Fibroblast of the conjunctiva (primary cell): ENCODE data around the gene RBM3.
"Not testable (repeated sequence)": the region's sequence is repeated elsewhere in the genome, so short reads cannot be mapped to it uniquely, and the experiment has no call there.

Source experiments
- DNase-seq: peaks from one replicate; pipeline ENCODE4 v3.0.0-alpha.2; 2010; ENCODE audit warnings: low read depth

RBM3 gene

GRCh38 chrX:48574270-48575266 is at the start of gene RBM3:
RBM3 (plus strand) TSS chrX:48574484; CDS start chrX:48575181, 697 bp downstream.
- DNase-seq: peak; percentile 89

GRCh38 chrX:48525853-48526252 is 48.4 kb upstream of the RBM3 start:
- not testable (repeated sequence) for DNase-seq

GRCh38 chrX:48530736-48531135 is 43.5 kb upstream of the RBM3 start:
- DNase-seq: no peak

DNA sequence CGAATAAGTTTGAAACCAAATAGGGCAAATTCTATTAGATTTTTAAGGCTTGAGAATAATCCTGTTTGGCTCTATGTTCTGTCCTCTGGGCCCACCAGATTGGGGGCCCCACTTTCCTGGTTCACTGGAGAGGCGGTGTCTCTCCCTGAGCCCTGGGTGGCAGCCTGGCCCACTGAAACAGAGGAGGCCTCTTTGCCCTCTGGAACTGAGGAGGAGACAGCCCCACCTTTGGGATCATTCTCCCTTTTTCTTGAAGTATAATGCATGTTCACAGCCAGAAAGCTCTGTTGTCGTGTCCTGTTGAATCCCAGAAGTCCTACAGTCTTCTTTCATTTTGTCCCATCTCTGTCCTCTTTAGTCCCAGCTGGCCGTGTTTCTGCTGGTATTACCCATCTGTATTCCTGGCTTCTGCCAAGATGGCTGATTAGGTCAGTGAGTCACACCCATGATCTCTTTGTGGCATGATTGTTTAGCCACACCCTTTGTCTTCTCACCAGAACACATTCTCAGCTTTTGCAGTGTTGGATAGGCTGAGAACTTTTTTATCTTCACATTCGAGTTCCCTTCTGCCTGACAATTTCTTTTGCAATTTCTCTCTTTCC is 42.8 kb upstream of the RBM3 start:
- DNase-seq: peak; percentile 47

GRCh38 chrX:48532161-48532560 is 42.1 kb upstream of the RBM3 start:
- no peak for DNase-seq

DNA sequence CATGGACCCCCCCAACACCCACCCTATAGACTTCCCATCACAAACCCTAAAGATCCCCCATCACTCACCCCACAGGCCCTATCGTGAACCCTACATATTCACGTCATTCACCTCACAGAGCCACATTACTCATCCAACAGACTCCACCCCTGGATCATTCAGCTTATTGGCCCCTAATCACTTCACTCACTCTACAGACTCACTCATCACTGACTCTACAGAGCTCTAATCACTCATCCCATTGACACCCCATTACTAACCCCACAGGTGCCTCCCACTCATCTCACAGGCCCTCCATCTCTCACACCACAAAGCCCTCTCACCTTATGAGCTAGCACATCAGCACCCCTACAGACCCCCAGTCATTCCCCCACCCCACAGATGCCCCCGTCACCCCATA is 41.1 kb upstream of the RBM3 start:
- no peak for DNase-seq

DNA sequence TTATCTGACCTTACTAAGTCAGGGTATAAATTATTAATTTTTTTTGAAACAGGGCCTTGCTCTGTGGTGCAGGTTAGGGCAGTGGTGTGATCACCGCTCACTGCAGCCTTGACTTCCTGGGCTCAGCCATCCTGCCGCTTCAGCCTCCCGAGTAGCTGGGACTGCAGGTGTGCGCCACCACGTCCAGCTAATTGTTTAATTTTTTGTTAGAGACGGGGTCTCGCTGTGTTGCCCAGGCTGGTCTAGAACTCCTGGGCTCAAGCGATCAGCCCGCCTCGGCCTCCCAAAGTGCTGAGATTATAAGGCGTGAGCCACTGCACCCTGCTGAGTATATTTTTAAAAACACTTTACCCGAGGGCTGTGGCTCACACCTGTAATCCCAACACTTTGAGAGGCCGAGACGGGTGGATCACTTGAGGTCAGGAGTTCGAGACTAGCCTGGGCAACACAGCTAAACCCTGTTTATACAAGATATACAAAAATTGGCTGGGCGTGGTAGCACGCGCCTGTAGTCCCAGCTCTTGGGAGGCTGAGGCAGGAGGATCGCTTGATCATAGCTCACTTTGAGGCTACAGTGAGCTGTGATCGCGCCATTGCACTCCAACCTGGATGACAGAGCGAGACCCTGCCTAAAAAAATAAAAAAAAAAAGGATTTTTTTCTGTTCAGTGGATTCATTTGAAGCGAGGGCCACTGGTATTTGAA is 35.5 kb upstream of the RBM3 start:
- DNase-seq: no peak

DNA sequence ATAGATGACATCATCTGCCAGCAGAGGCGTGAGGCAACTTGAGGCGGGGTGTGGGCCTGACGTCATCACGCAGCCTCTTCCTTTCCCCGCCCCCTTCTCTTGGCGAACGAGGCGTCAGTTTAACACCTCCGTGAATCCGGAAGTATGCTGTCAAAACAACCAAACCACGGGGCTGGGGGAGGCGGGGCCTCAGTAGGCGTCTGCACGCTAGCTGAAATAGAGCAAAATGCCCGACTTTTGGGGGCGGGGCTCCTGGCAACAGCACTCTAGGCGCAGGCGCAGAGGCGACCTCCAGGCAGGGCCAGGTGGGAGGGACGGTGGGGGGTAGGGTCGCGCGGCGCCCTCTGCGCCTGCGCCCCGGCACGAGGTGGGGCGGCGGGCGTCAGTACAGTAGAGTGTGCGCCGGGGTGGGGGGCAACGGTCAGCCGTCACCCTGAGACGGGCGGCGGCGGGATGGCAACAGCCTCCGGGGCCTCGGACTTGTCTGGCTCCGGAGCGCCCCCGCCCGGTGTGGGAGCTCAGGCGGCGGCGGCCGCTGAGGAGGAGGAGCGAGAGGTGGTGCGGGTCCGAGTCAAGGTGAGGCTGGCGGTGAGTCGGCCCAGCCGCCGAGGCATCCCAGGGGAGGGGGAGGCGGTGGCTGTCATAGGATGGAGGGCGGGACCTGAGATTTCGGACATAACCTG is 34.8 kb upstream of the RBM3 start, which contains the start of gene TBC1D25:
Gene TBC1D25, plus strand, starts transcription at position 370 of the 683 bp plus-strand sequence. Its CDS starts 84 bp downstream, at position 454.
- peak; percentile 96 for DNase-seq

DNA sequence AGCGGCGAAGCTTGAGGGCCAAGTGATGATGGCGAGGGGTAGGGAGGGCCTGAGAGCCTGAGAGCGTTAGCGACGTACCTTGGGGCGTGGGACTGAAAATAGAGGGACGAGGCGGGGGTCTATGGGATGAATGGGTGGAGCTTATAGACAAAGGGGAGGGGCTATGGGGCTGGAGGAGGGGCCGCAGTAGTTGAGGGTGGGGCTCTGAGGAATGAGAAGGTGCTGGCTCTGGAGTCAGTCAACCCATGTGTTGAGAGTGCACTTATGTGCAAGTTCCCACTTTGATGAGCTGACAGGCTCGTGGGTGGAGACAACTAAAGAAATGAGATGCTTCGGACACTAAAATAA is 34.3 kb upstream of the RBM3 start:
- no peak for DNase-seq

DNA sequence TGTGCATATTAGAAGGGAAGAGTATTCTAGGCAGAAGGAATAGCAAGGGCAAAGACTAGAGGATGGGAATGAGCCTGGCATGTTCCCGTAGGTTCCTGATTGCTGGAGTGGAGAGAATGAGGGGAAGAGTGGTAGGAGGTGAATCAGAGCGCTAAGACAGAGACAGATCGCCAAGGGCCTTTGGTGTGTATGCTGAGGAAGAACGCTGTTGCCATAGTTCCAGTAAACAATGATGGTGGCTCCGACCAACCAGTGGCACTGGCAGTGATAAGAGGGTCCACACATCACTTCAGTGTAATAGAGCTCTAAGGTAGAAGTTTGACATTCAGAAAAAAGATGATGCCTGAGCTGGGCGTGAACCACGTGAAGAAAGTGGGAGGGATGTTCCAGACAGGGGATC is 33.8 kb upstream of the RBM3 start:
- no peak for DNase-seq

DNA sequence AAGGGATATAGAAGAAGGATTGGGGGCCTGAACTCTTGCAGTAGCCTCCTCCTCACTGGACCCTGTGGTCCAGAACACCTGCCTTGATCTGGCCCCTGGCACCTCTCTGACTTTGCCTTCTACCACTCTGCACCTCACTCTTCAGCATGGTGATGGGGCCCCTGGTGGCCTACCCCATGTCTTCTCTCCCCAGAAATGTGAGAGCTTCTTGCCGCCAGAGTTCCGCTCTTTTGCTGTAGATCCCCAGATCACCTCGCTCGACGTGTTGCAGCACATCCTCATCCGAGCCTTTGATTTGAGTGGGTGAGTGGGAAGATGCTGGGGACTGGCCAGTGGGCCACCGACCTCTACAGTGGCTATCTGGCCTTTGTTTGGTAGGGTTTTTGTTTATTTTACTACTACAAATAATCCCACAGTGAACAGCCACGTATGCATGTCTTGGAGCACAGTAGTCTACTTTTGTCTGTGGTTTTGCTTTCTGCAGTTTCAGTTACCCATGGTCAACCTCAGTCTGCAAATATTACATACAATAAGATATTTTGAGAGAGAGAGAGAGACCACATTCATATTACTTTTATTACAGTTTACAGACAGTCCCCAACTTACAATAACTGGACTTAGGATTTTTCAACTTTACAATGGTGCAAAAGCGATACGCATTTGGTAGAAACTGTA is 33.0 kb upstream of the RBM3 start:
- DNase-seq: no peak

DNA sequence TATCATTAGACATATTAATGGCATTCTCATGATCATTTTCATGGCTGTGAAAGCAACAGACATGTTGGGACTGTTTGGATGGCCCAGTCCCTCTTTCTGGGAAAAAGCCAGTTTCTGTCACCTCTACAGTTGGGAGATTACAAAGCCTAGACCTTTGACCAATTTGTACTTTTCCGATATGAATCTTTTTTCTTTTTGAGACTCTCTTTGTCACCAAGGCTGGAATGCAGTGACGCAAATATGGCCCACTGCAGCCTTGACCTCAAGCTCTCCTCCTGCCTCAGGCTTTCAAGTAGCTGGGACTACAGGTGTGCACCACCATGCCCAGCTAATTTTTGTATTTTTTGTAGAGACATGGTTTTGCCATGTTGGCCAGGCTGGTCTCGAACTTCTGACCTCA is 25.4 kb upstream of the RBM3 start:
- DNase-seq: no peak

- DNase-seq: not testable (repeated sequence)
Measured at GRCh38 chrX:48555731-48556325, 18.5 kb upstream of the RBM3 start.

- peak; percentile 45 for DNase-seq
Measured at GRCh38 chrX:48558271-48558670, 16.0 kb upstream of the RBM3 start.

DNA sequence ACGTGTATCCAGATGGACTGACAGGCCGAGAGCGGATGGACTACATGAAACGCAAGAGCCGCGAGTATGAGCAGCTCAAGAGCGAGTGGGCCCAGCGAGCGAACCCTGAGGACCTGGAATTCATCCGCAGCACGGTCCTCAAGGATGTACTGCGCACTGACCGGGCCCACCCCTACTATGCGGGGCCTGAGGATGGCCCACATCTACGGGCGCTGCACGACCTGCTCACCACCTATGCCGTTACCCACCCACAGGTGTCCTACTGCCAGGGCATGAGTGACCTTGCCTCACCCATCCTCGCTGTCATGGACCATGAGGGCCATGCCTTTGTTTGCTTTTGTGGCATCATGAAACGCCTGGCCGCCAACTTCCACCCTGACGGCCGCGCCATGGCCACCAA is 14.6 kb upstream of the RBM3 start:
- DNase-seq: no peak

DNA sequence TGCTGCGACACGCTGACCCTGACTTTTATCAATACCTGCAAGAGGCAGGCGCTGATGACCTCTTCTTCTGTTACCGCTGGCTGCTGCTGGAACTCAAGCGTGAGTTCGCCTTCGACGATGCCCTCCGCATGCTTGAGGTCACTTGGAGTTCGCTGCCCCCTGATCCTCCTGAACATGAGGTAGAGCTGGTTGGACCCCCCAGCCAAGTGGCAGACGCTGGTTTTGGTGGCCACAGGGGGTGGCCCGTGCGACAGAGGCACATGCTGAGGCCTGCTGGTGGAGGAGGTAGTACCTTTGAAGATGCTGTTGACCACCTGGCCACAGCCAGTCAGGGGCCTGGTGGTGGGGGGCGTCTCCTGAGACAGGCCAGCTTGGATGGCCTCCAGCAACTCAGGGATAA is 14.2 kb upstream of the RBM3 start:
- DNase-seq: no peak

GRCh38 chrX:48560681-48561080 is 13.6 kb upstream of the RBM3 start:
- DNase-seq: no peak

DNA sequence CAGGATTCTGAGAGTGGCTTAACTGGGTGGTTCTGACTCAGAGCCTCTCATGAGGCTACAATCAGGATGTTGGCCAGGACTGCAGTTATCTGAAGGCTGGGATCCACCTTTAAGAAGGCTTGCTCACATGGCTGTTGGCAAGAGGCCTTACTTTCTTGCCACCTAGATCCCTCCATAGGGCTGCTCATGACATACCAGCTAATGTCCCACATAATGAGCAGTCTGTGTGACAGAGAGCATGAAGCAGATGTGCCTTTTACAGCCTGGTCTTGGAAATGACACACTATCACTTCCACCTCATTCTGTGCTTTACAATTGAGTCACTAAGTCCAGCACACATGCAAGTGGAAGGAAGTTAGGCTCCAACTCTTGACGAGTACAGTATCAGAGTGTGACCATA is 4.3 kb upstream of the RBM3 start:
- DNase-seq: no peak

GRCh38 chrX:48573690-48574269 is 504 bp upstream of the RBM3 start:
- no peak for DNase-seq

DNA sequence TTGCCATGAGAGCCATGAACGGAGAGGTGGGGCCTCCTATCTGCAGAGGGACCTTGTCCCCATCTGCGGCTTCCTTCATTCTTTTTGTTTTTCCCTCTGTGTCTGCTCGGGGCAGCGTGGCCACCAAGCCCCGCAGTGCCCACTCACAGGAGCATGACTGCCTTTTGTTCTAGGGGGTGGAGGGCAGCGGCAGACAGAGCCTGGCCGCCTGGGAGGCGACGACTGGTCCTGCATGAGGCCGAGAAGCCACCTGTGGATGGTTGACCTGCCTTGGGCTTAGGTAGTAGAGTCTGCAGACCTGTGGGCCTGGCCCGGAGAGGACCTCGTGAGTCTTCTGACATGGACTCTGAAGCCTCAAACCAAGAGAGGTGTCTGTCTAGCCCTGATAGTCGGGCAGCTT is 1.4 kb downstream of the RBM3 start:
- DNase-seq: no peak

DNA sequence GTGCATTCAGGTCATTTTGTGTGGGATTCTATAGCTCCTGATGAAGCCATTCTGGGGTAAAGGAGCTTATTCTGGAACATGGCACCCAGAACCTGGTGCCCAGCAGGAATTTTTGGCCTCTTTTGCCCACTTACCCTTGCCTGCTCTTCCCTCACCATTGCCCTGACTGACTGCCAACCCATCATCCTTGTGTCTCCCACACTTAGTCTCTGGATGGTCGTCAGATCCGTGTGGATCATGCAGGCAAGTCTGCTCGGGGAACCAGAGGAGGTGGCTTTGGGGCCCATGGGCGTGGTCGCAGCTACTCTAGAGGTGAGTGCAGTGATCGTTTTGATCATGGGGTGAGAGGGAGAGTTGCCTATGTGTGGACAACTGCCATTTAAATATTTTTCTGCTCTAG is 1.8 kb downstream of the RBM3 start:
- no peak for DNase-seq
